Liver (tissue), 9 donors: ENCODE measurements around the gene LEAP2. TPM values are rescaled to one million over a fixed set of nuclear protein-coding genes. Genes with fewer than 3 reads are reported as not detected.

Source experiments
- DNase-seq: peaks from one replicate; pipeline ENCODE4 v3.0.0-alpha.2; 2017; ENCODE audit warnings: low spot score
- H3K27ac ChIP-seq, 2 donors: one replicate each; pipeline ENCODE4 v1.7.0; 2013; ENCODE audit warnings: inconsistent platforms in 2 of 2, low read length in 2 of 2, control low read depth in 1 of 2, low read depth in 1 of 2, mild to moderate bottlenecking in 1 of 2
- H3K27me3 ChIP-seq, 4 donors: one replicate each; pipeline versions ENCODE4 v1.6.1 to v1.7.0; 2013; ENCODE audit warnings: low read length in 3 of 4, inconsistent platforms in 1 of 4, mild to moderate bottlenecking in 1 of 4, moderate library complexity in 1 of 4; ENCODE audit not compliant: control insufficient read depth in 4 of 4, insufficient read depth in 4 of 4
- H3K36me3 ChIP-seq, 4 donors: one replicate each; pipeline versions ENCODE4 v1.6.1 to v1.7.0; 2013; ENCODE audit warnings: low read length in 3 of 4, mild to moderate bottlenecking in 3 of 4, low read depth in 1 of 4, moderate library complexity in 1 of 4; ENCODE audit not compliant: control insufficient read depth in 4 of 4, insufficient read depth in 3 of 4
- H3K4me1 ChIP-seq, 4 donors: one replicate each; pipeline versions ENCODE4 v1.6.1 to v1.7.0; 2013; ENCODE audit warnings: low read length in 3 of 4, mild to moderate bottlenecking in 3 of 4, moderate library complexity in 1 of 4; ENCODE audit not compliant: control insufficient read depth in 4 of 4, insufficient read depth in 4 of 4
- H3K4me3 ChIP-seq, 3 donors: one replicate each; pipeline versions ENCODE4 v1.6.1 to v1.7.0; 2013; ENCODE audit warnings: low read length in 3 of 3, control low read depth in 1 of 3, low read depth in 1 of 3, mild to moderate bottlenecking in 1 of 3
- H3K9ac ChIP-seq, 2 donors: one replicate each; pipeline ENCODE4 v1.7.0; 2013; ENCODE audit warnings: low read length in 2 of 2, mild to moderate bottlenecking in 2 of 2, moderate library complexity in 2 of 2, control low read depth in 1 of 2, low read depth in 1 of 2
- H3K9me3 ChIP-seq, 4 donors: one replicate each; pipeline versions ENCODE4 v1.6.1 to v1.7.0; 2013; ENCODE audit warnings: low read length in 3 of 4; ENCODE audit not compliant: control insufficient read depth in 4 of 4
- EGR1 ChIP-seq, 2 donors: IDR thresholded peaks; 2 replicates each; pipeline ENCODE4 v1.6.1; 2016 to 2018; ENCODE audit warnings: antibody characterized with exemption in 2 of 2, low read depth in 2 of 2
- FOXA1 ChIP-seq: IDR thresholded peaks from 2 replicates; pipeline ENCODE4 v1.6.1; 2016; ENCODE audit warnings: antibody characterized with exemption
- FOXA2 ChIP-seq: IDR thresholded peaks from 2 replicates; pipeline ENCODE4 v1.6.1; 2016; ENCODE audit warnings: antibody characterized with exemption
- GABPA ChIP-seq, 2 donors: IDR thresholded peaks in 1 of 2; conservative IDR thresholded peaks in 1 of 2; 2 replicates each; pipeline ENCODE4 v1.6.1; 2016; ENCODE audit warnings: antibody characterized with exemption in 2 of 2, mild to moderate bottlenecking in 1 of 2, moderate library complexity in 1 of 2
- HNF4A ChIP-seq, 2 donors: conservative IDR thresholded peaks; 2 replicates each; pipeline ENCODE4 v1.6.1; 2016; ENCODE audit warnings: antibody characterized with exemption in 2 of 2, mild to moderate bottlenecking in 2 of 2
- HNF4G ChIP-seq: IDR thresholded peaks from 2 replicates; pipeline ENCODE4 v1.6.1; 2016; ENCODE audit warnings: antibody characterized with exemption
- JUND ChIP-seq, 2 donors: IDR thresholded peaks; 2 replicates each; pipeline ENCODE4 v1.6.1; 2016; ENCODE audit warnings: antibody characterized with exemption in 2 of 2
- NR2F2 ChIP-seq: IDR thresholded peaks from 2 replicates; pipeline ENCODE4 v1.6.1; 2016; ENCODE audit warnings: antibody characterized with exemption
- RAD21 ChIP-seq, 2 donors: IDR thresholded peaks; 2 replicates each; pipeline ENCODE4 v1.6.1; 2016; ENCODE audit warnings: antibody characterized with exemption in 2 of 2, mild to moderate bottlenecking in 2 of 2
- RXRA ChIP-seq, 2 donors: IDR thresholded peaks; 2 replicates each; pipeline ENCODE4 v1.6.1; 2017 to 2018; ENCODE audit warnings: antibody characterized with exemption in 2 of 2, mild to moderate bottlenecking in 1 of 2
- SP1 ChIP-seq: IDR thresholded peaks from 2 replicates; pipeline ENCODE4 v1.6.1; 2018; ENCODE audit warnings: antibody characterized with exemption, mild to moderate bottlenecking
- TAF1 ChIP-seq: conservative IDR thresholded peaks from 2 replicates; pipeline ENCODE4 v1.6.1; 2016; ENCODE audit warnings: antibody characterized with exemption, mild to moderate bottlenecking
- YY1 ChIP-seq: IDR thresholded peaks from 2 replicates; pipeline ENCODE4 v1.6.1; 2016; ENCODE audit warnings: antibody characterized with exemption, mild to moderate bottlenecking
- WGBS: extraction: QIAGEN DNeasy Blood & Tissue Kit; methylation state at CpG from one replicate; pipeline ENCODE4 v1.1.7; 2013; 5-methylcytosine and 5-hydroxymethylcytosine counted together
- polyA plus RNA-seq, 2 donors: library from polyadenylated mRNA; stranded (reverse) in 1 of 2; unstranded in 1 of 2; fragments of 200-250 nt in 1 of 2; fragments of >200 nt in 1 of 2; fragmentation: Nextera tagmentation in 1 of 2; extraction: Ambion mirVana in 1 of 2; gene quantifications; one replicate each; pipeline versions ENCODE4 v1.2.1 to v1.2.3, GENCODE V29; 2013 to 2015
- total RNA-seq, 2 donors: library from RNA; depleted of rRNA; stranded (reverse); fragments of >200 nt; gene quantifications; one replicate each; pipeline ENCODE4 v1.2.3, GENCODE V29; 2014
- TF ChIP-seq, protein P1 (sequence below): fragments of 150-350 bp; IDR thresholded peaks from 2 replicates; pipeline ENCODE4 v1.5.1; 2017; ENCODE audit warnings: improper control_type of control experiment, low read depth, low read length; ENCODE audit not compliant: missing input control
- TF ChIP-seq, protein P2 (sequence below): IDR thresholded peaks from 2 replicates; pipeline ENCODE4 v1.6.1; 2016; ENCODE audit warnings: antibody characterized with exemption
- TF ChIP-seq, protein P3 (sequence below): IDR thresholded peaks from 2 replicates; pipeline ENCODE4 v1.6.1; 2016; ENCODE audit warnings: antibody characterized with exemption
- TF ChIP-seq, protein P4 (sequence below): IDR thresholded peaks from 2 replicates; pipeline ENCODE4 v1.6.1; 2016; ENCODE audit warnings: antibody characterized with exemption
- donor health status: healthy.
- donor health status: healthy.
- donor health status: healthy.
- donor health status: healthy.
- donor health status: healthy.

Gene LEAP2
- total and polyA plus RNA-seq, 4 donors: 12.0 to 736 (median 62.4) TPM

DNA sequence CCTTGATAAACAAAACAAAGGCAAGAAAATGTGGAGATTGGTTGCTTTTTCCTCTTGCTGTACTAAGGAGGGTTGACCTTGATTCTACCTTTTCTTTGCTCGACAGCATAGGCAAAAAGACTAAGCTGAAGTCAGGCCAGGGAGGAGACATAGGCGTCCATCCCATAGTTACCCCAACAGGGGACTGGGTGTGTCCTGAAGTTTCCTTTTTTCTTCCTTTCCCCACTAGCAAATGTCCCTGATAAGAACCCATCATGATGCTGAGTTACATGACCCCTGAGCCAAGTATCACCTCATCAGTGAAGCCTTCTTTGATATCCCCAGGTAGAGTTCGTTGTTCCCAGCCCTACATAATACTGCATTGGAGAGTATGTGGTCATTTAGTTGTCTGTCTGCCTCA, 33.2 kb upstream of the LEAP2 start:
- Histone ChIP-seq H3K27ac (peak overlapping the region; percentile 91 to 98), H3K27me3 (no peaks in the 10 kb centered on the region), H3K36me3 (no peaks in the 10 kb centered on the region), H3K4me3 (no peak overlapping the region), H3K9me3 (no peaks in the 10 kb centered on the region), H3K4me1 (peaks cover 6 to 42% (median 15%) of the 10 kb centered on the region in 4 donors), H3K9ac (peak overlapping the region; percentile 35 to 67)
- no peak for DNase-seq
- 62% methylated on average over 3 of the region's 3 CpGs for WGBS
- TF ChIP-seq FOXA1: no peak
- TF ChIP-seq EGR1 (IDR thresholded peaks at IDR 0.05; ENCODE audit: low read depth in 2 of 2): peak in 1 of 2 donors; percentile 8
- TF ChIP-seq, protein P1, sequence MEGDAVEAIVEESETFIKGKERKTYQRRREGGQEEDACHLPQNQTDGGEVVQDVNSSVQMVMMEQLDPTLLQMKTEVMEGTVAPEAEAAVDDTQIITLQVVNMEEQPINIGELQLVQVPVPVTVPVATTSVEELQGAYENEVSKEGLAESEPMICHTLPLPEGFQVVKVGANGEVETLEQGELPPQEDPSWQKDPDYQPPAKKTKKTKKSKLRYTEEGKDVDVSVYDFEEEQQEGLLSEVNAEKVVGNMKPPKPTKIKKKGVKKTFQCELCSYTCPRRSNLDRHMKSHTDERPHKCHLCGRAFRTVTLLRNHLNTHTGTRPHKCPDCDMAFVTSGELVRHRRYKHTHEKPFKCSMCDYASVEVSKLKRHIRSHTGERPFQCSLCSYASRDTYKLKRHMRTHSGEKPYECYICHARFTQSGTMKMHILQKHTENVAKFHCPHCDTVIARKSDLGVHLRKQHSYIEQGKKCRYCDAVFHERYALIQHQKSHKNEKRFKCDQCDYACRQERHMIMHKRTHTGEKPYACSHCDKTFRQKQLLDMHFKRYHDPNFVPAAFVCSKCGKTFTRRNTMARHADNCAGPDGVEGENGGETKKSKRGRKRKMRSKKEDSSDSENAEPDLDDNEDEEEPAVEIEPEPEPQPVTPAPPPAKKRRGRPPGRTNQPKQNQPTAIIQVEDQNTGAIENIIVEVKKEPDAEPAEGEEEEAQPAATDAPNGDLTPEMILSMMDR: no peak
- no peak for TF ChIP-seq HNF4A (conservative IDR thresholded peaks at IDR 0.05)
- TF ChIP-seq RAD21 (IDR thresholded peaks at IDR 0.05): no peak
- no peak for TF ChIP-seq JUND (IDR thresholded peaks at IDR 0.05)
- no peak for TF ChIP-seq NR2F2
- TF ChIP-seq, protein P2, sequence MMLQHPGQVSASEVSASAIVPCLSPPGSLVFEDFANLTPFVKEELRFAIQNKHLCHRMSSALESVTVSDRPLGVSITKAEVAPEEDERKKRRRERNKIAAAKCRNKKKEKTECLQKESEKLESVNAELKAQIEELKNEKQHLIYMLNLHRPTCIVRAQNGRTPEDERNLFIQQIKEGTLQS: no peak
- TF ChIP-seq HNF4G: no peak
- TF ChIP-seq, protein P3, sequence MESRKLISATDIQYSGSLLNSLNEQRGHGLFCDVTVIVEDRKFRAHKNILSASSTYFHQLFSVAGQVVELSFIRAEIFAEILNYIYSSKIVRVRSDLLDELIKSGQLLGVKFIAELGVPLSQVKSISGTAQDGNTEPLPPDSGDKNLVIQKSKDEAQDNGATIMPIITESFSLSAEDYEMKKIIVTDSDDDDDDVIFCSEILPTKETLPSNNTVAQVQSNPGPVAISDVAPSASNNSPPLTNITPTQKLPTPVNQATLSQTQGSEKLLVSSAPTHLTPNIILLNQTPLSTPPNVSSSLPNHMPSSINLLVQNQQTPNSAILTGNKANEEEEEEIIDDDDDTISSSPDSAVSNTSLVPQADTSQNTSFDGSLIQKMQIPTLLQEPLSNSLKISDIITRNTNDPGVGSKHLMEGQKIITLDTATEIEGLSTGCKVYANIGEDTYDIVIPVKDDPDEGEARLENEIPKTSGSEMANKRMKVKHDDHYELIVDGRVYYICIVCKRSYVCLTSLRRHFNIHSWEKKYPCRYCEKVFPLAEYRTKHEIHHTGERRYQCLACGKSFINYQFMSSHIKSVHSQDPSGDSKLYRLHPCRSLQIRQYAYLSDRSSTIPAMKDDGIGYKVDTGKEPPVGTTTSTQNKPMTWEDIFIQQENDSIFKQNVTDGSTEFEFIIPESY: no peak
- TF ChIP-seq RXRA (IDR thresholded peaks at IDR 0.05): no peak
- TF ChIP-seq FOXA2: no peak
- no peak for TF ChIP-seq SP1
- TF ChIP-seq YY1: peak; percentile 3
- no peak for TF ChIP-seq TAF1

DNA sequence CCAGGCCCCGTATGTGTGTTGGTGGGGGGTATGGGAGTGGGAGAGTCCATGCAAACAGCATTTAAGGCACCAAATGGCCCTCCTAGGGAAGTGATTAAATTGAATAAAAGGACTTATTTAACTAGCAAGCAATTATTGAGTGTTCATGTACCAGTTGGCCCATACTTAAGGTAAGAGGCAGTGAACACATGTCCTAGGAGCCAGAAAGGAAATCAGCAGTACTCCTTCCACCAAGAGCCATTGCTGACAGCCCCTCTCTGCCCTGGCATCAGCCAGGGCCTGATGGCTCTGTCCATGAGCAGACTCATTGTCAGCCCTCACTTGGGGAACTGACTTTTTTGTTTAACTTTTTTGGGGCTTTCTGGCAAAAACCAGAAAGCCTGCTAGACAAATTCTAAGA, 32.6 kb upstream of the LEAP2 start:
- Histone ChIP-seq H3K27ac (peak overlapping the region; percentile 91 to 98), H3K36me3 (no peaks in the 10 kb centered on the region), H3K9ac (no peak overlapping the region), H3K4me3 (no peak overlapping the region), H3K9me3 (no peaks in the 10 kb centered on the region), H3K27me3 (no peaks in the 10 kb centered on the region), H3K4me1 (peaks cover 6 to 42% (median 15%) of the 10 kb centered on the region in 4 donors)
- TF ChIP-seq JUND (IDR thresholded peaks at IDR 0.05): no peak
- TF ChIP-seq, protein P4, sequence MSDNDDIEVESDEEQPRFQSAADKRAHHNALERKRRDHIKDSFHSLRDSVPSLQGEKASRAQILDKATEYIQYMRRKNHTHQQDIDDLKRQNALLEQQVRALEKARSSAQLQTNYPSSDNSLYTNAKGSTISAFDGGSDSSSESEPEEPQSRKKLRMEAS: no peak
- TF ChIP-seq SP1: no peak
- no peak for TF ChIP-seq FOXA1
- TF ChIP-seq, protein P3: no peak
- no peak for TF ChIP-seq NR2F2
- TF ChIP-seq, protein P2: no peak
- TF ChIP-seq TAF1: no peak
- no peak for TF ChIP-seq RAD21 (IDR thresholded peaks at IDR 0.05)
- TF ChIP-seq FOXA2: no peak
- TF ChIP-seq GABPA (IDR thresholded peaks at IDR 0.05 in 1 of 2, conservative IDR thresholded peaks at IDR 0.05 in 1 of 2): no peak
- no peak for DNase-seq
- 38% methylated on average over 1 of the region's 1 CpG for WGBS
